Esophagus muscularis mucosa (tissue), 4 donors: ENCODE measurements around the gene PILRB. TPM values are rescaled to one million over a fixed set of nuclear protein-coding genes. Genes with fewer than 3 reads are reported as not detected.

ENCODE experiments used
- DNase-seq: peaks from one replicate; pipeline ENCODE4 v3.0.0-alpha.2; 2017; ENCODE audit errors: extremely low spot score
- H3K27ac ChIP-seq, 4 donors: fragments of 200-600 bp; sonication (generic); replicated peaks in 1 of 4; 1 replicate in 3 of 4; 2 replicates in 1 of 4; pipeline ENCODE4 v1.5.1; 2016 to 2019; ENCODE audit warnings: mild to moderate bottlenecking in 1 of 4
- H3K27me3 ChIP-seq, 4 donors: fragments of 200-600 bp; sonication (generic); one replicate each; pipeline versions ENCODE4 v1.5.1 to v1.6.0; 2016 to 2019
- H3K36me3 ChIP-seq, 4 donors: fragments of 200-600 bp; sonication (generic); one replicate each; pipeline ENCODE4 v1.5.1; 2016 to 2019
- H3K4me1 ChIP-seq, 4 donors: fragments of 200-600 bp; sonication (generic); one replicate each; pipeline ENCODE4 v1.5.1; 2016 to 2019
- H3K4me3 ChIP-seq, 4 donors: fragments of 200-600 bp; sonication (generic); 1 replicate in 2 of 4; 2 replicates in 2 of 4; pipeline ENCODE4 v1.5.1; 2016 to 2019; ENCODE audit warnings: mild to moderate bottlenecking in 4 of 4, moderate library complexity in 1 of 4
- H3K9me3 ChIP-seq, 4 donors: fragments of 200-600 bp; sonication (generic); 1 replicate in 3 of 4; 2 replicates in 1 of 4; pipeline ENCODE4 v1.5.1; 2016 to 2019
- CTCF ChIP-seq, 3 experiments: fragments of 200-600 bp in 2 of 3; fragments of 450-650 bp in 1 of 3; sonication (generic) in 2 of 3; IDR thresholded peaks; one replicate each; pipeline ENCODE4 v1.5.1; 2017 to 2019; ENCODE audit warnings: antibody characterized with exemption in 3 of 3, mild to moderate bottlenecking in 2 of 3, moderate library complexity in 1 of 3
- EP300 ChIP-seq: sonication (generic); formaldehyde crosslinking; IDR thresholded peaks from one replicate; pipeline ENCODE4 v1.6.1; 2017; ENCODE audit warnings: antibody characterized with exemption
- POLR2A ChIP-seq: fragments of 450-650 bp; IDR thresholded peaks from one replicate; pipeline ENCODE4 v1.6.1; 2017; ENCODE audit warnings: antibody characterized with exemption, moderate library complexity, mild to moderate bottlenecking, low read depth
- POLR2AphosphoS5 ChIP-seq, 2 donors: sonication (generic); formaldehyde crosslinking; IDR thresholded peaks; one replicate each; pipeline ENCODE4 v1.6.1; 2017; ENCODE audit warnings: antibody characterized with exemption in 2 of 2
- WGBS: methylation state at CpG from one replicate; pipeline ENCODE4 v1.1.5; 2018; 5-methylcytosine and 5-hydroxymethylcytosine counted together
- intact Hi-C: fragments of 100-400 bp; cut with DNase I; formaldehyde crosslinking; loops from one replicate; pipeline ENCODE4 v1.15.1; 2023
- total RNA-seq, 4 donors: library from RNA; depleted of rRNA; stranded (reverse); fragments of >200 nt; gene quantifications; one replicate each; pipeline versions ENCODE4 v1.1.0 to v1.2.1, GENCODE V29; 2016

Gene PILRB
- total RNA-seq, 4 donors from 2014 or later: 13.5 to 33.6 (median 20.7) TPM

GRCh38 chr7:100366411-100367250, 8.7 kb downstream of the PILRB start:
- intact Hi-C loops: no loop called here
- DNase-seq: no peak
- TF ChIP-seq CTCF (IDR thresholded peaks at IDR 0.05) (no peak), POLR2A (no peak), POLR2AphosphoS5 (IDR thresholded peaks at IDR 0.05) (no peak), EP300 (no peak)
- peaks cover 0 to 1% (median 0%) of the 10 kb centered on the region in 4 donors for H3K4me1 ChIP-seq
- no peak overlapping the region for H3K27ac ChIP-seq
- H3K9me3 ChIP-seq: no peaks in the 10 kb centered on the region
- no peaks in the 10 kb centered on the region for H3K27me3 ChIP-seq
- WGBS: 88% methylated on average over 14 of the region's 16 CpGs
- peaks cover 10 to 53% (median 38%) of the 10 kb centered on the region in 4 donors for H3K36me3 ChIP-seq
- H3K4me3 ChIP-seq: no peak overlapping the region

DNA sequence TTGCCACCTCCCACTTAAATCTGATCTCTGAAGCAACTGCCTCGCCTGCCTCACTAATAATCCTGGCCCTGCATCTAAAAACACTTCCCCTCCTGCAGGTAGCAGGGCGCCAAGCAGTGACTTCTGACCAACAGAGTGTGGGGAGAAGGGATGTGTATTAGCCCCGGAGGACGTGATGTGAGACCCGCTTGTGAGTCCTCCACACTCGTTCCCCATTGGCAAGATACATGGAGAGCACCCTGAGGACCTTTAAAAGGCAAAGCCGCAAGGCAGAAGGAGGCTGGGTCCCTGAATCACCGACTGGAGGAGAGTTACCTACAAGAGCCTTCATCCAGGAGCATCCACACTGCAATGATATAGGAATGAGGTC, 9.3 kb downstream of the PILRB start:
- TF ChIP-seq POLR2A: no peak
- TF ChIP-seq POLR2AphosphoS5 (IDR thresholded peaks at IDR 0.05): no peak
- no peak for TF ChIP-seq EP300
- no peak for TF ChIP-seq CTCF (IDR thresholded peaks at IDR 0.05)
- Histone ChIP-seq H3K27me3 (no peaks in the 10 kb centered on the region), H3K9me3 (no peaks in the 10 kb centered on the region), H3K4me1 (peaks cover 0 to 7% (median 3%) of the 10 kb centered on the region in 4 donors), H3K27ac (no peak overlapping the region), H3K4me3 (no peak overlapping the region), H3K36me3 (peaks cover 5 to 47% (median 32%) of the 10 kb centered on the region in 4 donors)
- 95% methylated on average over 8 of the region's 8 CpGs for WGBS
- no peak for DNase-seq
- intact Hi-C loops: no loop called here

DNA sequence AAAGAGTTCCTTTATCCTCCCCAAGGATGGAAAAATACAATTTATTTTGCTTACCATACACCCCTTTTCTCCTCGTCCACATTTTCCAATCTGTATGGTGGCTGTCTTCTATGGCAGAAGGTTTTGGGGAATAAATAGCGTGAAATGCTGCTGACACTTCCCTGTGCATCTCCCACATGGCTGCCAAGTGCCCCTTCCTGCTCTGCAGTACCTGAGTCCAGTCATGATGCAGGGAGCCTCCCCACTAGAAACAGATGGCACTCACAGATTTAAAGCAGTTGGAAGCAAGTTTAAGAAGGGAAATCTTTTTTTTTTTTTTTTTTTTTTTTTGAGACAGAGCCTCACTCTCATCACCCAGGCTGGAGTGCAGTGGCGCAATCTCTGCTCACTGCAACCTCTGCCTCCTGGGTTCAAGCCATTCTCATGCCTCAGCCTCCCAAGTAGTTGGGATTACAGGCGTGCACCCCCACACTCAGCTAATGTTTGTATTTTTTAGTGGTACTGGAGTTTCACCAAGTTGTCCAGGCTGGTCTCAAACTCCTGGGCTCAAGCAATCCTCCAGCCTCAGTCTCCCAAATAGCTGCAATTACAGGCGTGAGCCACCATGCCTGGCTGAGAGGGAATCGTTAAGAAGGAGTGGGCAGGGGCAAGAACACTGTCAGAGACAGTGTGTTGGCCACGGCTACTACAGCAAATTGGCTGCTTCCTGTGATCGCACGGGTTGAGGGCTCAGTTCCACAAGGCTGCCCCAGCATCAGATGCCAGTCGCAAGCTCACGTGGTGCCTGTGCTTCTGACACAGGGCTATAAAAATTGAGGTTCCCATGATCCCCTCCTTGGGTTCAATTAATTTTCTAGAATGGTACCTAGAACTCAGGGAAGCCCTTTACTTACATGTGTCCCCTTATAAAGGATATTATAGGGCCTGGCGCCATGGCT, 10.0 kb downstream of the PILRB start:
- Histone ChIP-seq H3K9me3 (no peaks in the 10 kb centered on the region), H3K4me1 (peaks cover 3 to 12% (median 8%) of the 10 kb centered on the region in 4 donors), H3K4me3 (no peak overlapping the region), H3K36me3 (peaks cover 0 to 40% (median 24%) of the 10 kb centered on the region in 4 donors), H3K27me3 (no peaks in the 10 kb centered on the region), H3K27ac (peak overlapping the region in 2 of 4 donors; percentile 9 to 11)
- WGBS: 95% methylated on average over 7 of the region's 12 CpGs
- no peak for TF ChIP-seq POLR2AphosphoS5 (IDR thresholded peaks at IDR 0.05)
- no peak for TF ChIP-seq EP300
- no peak for TF ChIP-seq POLR2A
- TF ChIP-seq CTCF (IDR thresholded peaks at IDR 0.05): no peak
- intact Hi-C loops: no loop called here
- DNase-seq: no peak

DNA sequence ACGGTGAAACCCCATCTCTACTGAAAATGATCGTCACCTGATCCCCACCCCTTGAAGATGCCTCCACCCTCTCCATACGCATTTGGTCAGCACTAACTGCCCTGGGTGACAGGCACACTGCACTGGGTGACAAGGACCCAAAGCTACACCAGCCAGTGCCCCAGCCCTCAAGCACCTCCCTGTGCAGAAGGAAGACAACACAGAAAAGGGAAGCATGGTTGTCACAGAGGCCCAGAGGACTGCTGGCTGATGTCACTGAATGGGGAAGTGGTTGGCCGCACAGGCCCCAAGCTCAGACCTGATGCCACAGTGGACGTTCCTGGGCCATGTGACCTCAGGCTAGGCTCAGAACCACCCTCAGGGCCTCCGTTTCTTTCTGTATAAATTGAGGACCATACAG, 11.2 kb downstream of the PILRB start:
- WGBS: 63% methylated on average over 4 of the region's 6 CpGs
- peaks cover 3 to 19% (median 13%) of the 10 kb centered on the region in 4 donors for H3K4me1 ChIP-seq
- intact Hi-C loops: no loop called here
- H3K4me3 ChIP-seq: no peak overlapping the region
- H3K9me3 ChIP-seq: no peaks in the 10 kb centered on the region
- TF ChIP-seq CTCF (IDR thresholded peaks at IDR 0.05) (no peak), POLR2AphosphoS5 (IDR thresholded peaks at IDR 0.05) (peak in 1 of 2 donors; percentile 46)
- peak overlapping the region; percentile 8 to 57 (median 44) for H3K27ac ChIP-seq
- H3K36me3 ChIP-seq: peaks cover 0 to 28% (median 16%) of the 10 kb centered on the region in 4 donors
- H3K27me3 ChIP-seq: no peaks in the 10 kb centered on the region
- peak; percentile 92 for DNase-seq
